HG02759 (cell line): Measurements from ENCODE around the gene PEX7.
A peak's percentile ranks its signal among the peaks of the same experiment; 100 is the strongest.
"Not testable (repeated sequence)": the region's sequence is repeated elsewhere in the genome, so short reads cannot be mapped to it uniquely, and the experiment has no call there.

ENCODE experiments used
- ATAC-seq: cut with Tn5 transposase; IDR thresholded peaks from one replicate; pipeline ENCODE4 v1.9.1; 2021; ENCODE audit warnings: mild to moderate bottlenecking, moderate library complexity; ENCODE audit not compliant: unreplicated experiment

The PEX7 gene, protein sequence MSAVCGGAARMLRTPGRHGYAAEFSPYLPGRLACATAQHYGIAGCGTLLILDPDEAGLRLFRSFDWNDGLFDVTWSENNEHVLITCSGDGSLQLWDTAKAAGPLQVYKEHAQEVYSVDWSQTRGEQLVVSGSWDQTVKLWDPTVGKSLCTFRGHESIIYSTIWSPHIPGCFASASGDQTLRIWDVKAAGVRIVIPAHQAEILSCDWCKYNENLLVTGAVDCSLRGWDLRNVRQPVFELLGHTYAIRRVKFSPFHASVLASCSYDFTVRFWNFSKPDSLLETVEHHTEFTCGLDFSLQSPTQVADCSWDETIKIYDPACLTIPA

DNA sequence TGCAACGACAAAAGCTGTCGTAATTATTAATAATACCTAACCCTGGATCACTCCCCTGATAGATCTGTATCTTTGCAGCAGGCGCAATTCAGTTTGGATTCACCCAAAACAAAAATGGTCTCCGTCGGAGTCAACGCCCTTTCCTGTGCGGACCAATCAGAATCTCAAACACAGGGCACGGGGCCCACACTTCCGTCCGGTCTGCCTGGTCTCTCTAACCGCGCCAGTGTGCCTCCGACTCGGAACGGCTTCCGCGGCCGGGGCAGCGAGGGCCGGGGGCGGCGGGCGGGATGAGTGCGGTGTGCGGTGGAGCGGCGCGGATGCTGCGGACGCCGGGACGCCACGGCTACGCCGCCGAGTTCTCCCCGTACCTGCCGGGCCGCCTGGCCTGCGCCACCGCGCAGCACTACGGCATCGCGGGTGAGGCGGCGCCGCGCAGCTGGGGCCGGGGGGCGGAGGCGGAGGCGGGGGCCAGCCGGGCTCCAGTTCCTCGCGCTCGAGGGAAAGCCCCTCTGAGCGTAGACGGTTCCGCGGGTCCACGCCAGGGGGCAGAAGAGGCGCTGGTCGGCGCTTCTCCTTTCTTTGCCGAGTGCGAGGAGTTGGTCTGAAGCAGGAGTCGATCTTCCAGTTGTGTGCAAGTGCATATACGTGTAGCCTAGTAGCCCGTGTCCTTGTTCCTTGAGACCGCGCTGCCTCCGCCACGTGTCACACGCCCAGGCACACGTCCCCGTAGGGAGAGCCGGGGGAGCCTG, at the start of gene PEX7:
Gene PEX7, plus strand, starts transcription at position 217 of the 752 bp plus-strand sequence. Its CDS starts 74 bp downstream, at position 291.
- peak; percentile 96 for ATAC-seq

DNA sequence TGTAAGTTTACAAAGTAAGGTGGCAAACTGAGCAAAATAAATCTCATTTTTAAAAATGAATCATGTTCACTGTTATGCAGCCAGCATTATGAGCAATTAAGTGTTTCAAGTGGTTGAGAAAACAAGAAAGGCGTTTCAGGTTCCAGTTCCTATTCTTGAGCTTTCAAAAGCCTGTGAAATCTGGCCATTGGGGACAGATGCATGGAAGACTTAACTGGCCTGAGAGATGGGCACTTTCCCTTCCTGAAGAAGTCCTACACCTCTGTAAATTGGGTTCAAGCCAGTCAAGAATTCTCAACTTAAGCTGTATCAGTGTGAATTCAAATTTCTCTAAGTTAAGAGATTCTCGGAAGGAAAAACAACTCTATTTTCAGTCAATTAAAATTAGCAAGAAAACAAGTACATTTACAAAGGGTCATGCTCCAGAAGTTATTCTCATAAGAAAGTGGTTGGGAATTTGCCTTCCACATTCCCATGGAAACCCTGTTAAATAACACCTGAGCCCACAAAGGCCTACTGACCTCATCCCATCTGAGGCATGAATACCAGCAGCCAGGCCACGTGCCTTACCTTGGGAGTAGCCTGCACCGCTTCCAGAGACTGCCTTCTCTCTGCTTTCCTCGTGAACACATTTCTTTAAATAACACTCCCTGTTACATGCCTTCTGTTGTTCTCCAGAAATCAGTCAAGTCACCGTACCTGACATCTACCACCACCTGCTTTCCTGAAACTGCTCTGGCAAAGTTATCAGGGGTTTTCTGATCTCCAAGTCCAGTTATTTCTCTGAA, 49.5 kb upstream of the PEX7 start:
- ATAC-seq: peak; percentile 66

DNA sequence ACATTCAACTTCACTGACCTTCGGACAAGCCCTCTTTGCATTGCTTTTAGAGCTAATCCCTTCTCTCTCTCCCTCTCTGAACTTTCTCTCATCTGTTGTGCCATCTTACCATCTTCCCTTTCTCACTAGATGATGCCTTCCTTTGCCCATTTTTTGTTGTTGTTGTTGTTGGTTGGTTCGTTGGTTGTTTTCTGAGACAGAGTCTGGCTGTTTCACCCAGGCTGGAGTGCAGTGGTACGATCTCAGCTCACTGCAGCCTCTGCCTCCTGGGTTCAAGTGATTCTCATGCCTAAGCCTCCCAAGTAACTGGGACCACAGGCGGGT, 49.0 kb upstream of the PEX7 start:
- no peak for ATAC-seq

GRCh38 chr6:136774228-136775041, 48.0 kb upstream of the PEX7 start:
- no peak for ATAC-seq

GRCh38 chr6:136775081-136775480, 47.3 kb upstream of the PEX7 start:
- no peak for ATAC-seq

DNA sequence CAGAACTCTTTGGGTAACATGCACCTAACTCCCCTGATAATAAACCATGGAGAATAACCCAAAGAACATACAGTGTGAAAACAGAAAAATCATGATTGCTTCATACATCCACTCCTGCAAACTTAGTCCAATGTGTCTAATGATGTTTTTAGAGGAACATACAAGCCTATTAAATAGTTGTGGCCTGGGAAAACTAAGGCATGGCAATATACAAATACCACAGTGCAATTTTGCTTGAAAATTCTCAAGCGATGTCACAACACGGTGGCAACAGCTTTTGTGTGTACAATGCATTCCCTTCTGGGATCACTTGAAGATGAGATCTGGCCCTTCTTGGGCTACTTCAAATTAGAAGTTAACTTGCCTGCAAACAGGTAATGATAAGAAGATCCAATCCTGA, 46.8 kb upstream of the PEX7 start:
- no peak for ATAC-seq

GRCh38 chr6:136777651-136778050, 44.7 kb upstream of the PEX7 start:
- no peak for ATAC-seq

DNA sequence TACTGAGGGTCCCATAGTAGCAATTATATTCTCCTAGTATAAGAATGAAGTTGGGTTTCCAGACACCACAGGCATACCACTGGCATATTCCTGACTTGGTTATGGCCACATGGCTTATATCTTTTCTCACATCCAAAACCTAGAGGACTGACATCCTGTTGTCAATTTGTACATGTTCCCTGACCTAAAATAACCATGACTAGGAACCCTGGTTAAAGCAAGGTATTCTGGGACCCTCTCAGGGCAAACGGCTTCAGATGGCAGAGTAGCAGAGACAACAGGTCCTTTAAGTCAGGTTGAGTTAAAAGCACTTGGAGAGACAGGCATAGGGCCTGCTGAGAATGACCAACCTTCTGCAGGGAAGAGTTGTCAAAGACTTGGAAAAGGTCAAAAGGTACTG, 42.7 kb upstream of the PEX7 start:
- no peak for ATAC-seq

DNA sequence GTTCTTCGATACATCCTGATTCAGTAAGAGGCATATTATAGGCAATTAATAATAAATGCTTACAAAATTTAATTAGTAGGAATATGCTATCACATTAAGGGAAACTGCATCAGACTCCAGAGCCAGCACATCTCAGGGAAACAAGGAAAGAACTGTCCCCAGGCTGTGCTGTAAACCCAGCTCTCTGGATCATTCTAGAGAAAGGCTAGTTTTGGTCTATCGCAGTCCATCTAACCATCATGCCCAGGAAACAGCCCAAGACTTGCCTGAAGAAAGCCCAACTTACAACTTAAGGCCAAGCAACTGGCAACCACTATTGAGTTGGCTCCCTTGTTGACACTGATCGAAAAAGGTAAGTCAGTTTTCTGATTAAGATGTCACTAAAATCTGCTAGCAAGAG, 41.4 kb upstream of the PEX7 start:
- ATAC-seq: no peak

- no peak for ATAC-seq
These were observed 40.2 kb upstream of the PEX7 start for GRCh38 chr6:136782021-136782770.

DNA sequence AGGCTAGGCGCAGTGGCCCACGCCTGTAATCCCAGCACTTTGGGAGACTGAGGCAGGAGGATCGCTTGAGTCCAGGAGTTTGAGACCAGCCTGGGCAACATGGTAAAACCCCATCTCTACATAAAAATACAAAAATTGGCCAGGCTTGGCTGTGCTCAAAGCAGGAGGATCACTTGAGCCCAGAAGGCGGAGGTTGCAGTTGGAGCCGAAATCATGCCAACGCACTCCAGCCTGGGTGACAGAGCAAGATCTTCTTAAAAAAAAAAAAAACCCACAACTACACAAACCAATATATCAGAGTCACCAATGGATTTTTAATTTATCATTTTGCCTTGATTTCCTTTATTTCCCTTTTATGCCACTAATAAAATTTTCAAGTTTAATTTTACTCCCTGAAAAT, 39.4 kb upstream of the PEX7 start:
- no peak for ATAC-seq

GRCh38 chr6:136783495-136784270, 38.7 kb upstream of the PEX7 start:
- ATAC-seq: peak; percentile 67

GRCh38 chr6:136784271-136784664, 38.1 kb upstream of the PEX7 start:
- ATAC-seq: no peak

DNA sequence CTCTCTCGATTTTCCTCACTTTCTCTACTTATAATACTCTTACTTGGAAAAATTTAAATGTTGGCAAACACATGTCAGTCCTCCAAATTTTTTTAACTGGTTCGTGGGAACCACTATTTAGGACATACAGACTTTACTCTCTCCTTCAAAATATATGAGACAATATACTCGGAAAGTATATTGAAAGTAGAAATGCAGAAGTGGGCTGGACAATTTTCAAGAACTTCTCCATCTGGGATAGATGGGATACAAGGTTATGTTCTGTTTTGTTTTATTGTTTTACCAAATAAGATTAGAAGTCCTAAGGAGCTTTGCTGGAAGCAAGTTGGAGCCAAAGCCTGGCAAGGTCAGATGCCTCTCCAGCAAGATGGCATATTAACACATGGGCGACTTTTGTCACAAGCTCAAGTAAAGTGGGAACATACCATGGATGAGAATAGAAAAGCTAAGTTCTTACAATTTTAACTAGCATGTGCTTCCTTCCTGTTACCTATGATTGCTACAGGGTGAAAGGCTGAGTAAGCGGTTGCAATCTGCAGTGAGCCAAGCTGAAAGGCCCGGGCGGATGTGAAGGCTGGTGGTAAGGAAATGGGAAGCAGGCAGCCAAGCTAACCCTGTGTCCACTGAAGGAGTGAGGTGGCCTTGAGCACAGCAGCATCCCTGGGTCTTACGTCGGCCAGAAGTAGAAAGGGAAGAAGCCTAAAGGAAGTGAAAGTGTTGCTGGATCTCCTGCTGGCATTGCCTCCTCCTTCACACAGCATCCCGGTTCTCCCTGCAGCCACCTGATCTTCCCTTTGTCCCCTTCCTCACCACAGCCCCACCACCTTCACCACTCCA, 37.3 kb upstream of the PEX7 start:
- ATAC-seq: peak; percentile 50

DNA sequence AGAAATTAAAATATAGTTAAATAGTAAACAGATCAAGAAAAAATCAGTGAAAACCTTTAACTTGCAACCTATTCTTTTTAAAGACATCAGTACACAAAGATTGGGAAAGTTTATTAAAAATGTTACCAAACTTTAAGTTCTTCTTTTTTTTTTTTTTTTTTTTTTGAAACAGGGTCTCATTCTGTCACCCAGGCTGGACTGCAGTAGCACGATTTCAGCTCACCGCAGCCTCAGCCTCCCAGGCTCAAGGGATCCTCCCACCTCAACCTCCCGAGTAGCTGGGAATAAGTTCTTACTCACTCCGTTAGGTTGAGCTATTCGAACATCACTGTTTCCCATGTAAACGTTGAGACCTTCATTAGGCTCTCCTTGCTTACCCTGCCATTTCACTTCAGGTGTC, 35.7 kb upstream of the PEX7 start:
- ATAC-seq: no peak

- no peak for ATAC-seq
These were observed 34.7 kb upstream of the PEX7 start for GRCh38 chr6:136787726-136788068.

DNA sequence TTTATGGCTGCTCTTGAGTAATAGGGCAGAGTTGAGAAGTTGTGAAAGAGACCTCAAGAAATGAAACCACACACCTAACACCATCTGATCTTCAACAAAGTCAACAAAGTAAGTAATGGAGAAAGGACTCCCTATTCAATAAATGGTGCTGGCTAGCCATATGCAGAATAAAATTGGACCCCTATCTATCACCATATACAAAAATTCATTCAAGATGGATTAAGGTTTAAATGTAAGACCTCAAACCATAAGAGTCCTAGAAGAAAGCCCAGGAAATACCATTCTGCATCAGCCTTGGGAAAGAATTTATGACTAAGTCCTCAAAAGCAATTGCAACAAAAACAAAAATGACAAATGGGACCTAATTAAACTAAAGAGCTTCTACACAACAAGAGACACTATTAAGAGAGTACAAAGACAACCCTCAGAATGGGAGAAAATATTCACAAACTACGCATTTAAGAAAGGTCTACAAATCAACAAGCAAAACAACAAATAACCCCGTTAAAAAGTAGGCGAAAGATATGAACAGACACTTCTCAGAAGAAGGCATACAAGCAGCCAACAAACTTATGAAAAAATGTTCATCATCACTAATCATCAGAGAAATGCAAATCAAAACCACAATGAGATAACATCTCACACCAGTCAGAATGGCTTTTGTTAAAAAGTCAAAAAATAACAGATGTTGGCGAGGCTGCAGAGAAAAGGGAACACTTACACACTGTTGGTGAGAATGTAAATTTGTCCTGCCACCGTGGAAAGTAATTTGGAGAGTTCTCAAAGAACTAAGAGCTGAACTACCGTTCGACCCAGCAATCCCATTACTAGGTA, 34.1 kb upstream of the PEX7 start:
- ATAC-seq: no peak

DNA sequence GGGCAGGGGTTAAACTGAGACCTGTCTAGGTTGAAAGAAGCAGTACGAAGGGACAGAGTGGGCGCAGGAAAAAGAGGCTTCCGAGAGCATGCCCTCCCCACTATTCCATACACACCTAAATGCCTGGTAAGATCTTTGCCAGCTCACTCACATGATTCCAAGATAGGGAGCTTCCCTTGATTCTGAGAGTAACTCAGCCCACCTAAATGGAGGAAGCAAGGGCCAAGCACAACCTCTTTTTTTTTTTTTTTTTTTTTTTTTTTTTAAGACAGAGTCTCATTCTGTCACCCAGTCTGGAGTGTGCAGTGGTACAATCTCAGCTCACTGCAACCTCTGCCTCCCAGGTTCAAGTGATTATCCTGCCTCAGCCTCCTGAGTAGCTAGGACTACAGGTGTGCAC, 33.0 kb upstream of the PEX7 start:
- ATAC-seq: not testable (repeated sequence)
